UCSD-AML1 (cell line): ENCODE measurements around the gene RBM38.

ENCODE experiments used
- DNase-seq: peaks from one replicate; lab custom pipeline; 2025; ENCODE audit not compliant: unreplicated experiment; lab: John Stamatoyannopoulos, UW

The RBM38 gene

DNA sequence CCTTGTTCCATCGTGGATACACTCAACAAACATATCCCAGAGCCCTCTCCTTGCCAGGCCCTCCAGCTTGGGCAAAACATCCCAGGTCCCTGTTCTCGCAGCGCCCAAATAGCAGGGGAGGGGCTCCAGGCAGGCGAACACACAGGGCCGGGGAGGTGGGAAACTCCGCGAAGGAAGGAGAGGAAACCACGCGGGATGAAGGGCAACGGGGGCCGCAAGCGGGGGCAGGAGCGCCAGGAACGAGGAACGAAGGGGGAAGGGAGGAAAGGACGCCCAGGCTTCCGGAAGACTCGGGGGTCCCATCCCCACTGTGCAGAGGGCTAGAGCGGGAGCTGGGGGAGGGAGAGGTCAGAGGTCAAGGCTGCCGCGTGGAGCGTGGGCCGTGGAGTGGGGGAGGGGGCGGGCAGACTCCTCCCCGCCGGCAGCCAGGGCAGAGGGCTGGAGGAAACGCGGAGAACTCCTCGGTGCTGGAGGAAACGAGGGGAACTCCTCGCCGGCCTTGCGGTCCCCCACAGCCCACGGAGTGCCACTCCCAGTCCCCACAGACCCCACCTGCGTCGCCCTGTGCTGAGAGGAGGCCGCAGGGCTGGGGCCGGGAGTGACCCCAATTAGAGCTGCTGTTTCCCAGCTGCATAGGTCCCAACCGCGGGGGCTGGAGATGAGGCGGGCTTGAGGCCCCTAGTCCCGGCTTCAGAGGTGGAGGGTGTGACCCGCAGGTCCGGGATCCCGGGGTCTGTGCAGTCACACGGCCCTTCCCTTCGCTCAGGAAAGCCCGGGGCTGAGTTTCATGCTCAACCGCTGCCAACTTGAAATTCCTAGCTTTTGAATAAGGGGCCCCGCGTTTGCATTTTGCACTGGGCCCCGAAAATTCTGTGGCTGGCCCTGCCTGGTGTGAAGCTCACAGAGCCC, 1.2 kb upstream of the RBM38 start:
- DNase-seq, result peak; percentile 57

GRCh38 chr20:57391439-57392301, 474 bp downstream of the RBM38 start:
- no peak for DNase-seq

DNA sequence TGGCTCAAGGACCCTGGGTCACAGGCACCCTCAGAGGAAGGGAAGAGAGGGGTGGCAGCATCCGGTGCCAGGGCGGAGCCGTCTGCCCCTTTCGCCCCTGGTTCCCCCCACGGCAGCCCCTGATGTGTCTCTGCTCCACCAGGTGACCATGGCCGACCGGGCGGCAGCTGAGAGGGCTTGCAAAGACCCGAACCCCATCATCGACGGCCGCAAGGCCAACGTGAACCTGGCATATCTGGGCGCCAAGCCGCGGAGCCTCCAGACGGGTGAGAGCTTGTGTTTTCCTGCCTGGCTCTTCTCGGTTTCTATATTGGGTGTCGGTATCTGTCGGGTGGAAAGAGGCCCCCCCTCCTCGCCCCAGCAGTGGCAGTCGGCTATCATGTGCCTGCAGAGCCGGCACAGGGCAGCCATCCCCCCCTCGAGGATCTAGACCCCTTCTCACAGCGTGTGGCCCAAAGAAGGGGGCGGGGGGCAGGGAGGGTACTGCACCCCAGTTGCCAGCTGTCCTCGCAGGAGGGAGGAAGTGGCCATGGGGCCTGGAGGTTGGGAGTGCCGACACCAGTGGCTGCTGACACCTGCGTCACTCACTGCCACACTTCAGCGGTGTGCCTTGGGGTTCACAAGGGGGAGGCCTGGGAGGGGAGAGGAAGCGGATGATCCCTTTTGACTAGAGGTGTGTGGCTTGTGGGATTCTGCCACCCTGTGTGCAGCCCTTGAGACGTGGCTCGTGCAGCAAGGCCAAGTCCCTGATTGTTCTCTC, 1.5 kb downstream of the RBM38 start:
- DNase-seq, result no peak

- DNase-seq, result no peak
Observed at GRCh38 chr20:57393321-57394120, 2.3 kb downstream of the RBM38 start.

DNA sequence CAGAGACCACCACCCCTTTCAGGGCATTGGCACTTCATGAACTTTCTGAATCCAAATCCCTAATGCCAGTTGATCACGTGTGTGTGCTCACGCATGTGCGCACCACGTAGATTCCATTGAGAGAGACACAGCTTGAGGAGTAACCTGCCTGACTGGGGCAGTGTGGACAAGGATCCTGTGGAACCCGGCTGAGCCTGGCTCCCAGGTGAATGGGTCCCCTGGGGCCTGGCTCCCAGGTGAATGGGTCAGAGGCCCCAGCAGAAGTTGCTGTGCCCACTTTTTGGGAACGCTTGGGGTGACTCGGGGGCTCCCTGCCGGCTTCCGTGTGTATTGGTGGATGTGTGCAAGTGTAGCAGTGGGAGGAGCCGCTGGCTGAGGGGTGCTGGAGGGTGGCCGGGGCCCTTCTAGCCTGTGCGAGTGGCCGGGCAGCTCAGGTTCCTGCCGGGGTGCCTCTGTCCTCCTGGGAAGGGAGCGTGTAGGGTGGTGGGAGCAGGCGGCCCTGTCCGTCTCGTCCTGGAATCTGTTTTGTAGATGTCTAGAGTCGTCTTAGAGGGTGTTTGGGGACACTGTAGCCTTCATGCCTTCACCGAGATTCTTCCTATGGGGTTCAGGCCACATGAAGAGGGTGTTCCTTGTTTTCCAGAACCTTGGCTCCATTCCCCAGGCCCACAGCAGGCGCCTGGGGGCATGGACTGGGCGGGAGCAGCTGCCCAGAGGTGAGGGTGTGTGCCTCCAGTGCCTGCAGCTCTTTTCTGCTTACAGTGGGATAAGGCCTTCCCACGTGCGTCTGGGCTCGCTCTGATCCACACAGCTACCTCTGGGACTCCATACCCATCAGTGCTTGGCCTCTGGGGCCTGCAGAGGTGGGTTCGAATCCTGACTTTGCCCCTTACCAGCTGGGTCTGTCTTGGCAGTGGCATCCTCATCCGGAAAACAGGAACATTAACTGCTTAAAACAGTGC, 3.2 kb downstream of the RBM38 start:
- no peak for DNase-seq

DNA sequence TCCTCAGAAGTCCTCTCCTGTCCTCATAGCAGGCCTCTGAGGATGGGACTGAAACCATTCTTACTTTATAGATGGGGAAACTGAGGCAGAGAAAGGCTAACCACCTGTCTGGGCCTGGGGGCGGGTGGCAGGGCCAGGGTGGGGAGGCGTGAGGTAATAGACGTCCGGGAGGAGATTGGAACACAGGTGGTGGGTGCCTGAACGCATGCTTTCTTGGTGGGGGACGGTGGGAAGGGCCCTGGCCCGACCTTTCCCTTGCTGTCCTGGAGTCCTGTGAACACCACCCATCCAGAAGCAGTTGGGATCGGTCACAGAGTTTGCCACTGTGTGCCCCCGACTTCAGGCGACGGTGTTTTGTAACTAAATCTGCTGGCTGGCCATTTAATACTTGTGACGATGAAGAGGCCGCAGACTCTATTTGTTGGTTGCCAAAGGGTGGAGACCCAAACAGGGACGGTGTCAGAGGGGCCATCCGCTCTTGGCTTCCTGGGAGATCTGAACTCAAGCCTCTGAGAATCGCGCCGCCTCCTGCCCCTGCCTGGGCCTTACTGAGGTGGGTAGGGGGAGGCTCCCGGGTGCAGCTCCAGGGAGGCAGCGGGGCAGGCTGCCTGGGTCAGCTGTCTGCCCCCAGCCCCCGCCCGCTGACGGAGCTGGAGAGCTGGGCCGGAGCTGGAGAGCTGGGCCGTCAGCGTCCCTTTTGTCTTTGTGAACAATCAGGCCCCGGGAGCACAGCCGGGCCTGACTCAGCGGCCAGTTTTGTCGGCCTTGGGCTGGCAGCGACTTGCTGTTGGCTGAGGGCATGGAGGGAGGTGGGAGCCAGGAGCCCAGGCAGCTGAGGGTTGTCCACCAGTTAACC, 4.1 kb downstream of the RBM38 start:
- no peak for DNase-seq

GRCh38 chr20:57396212-57396983, 5.2 kb downstream of the RBM38 start:
- DNase-seq, result no peak

DNA sequence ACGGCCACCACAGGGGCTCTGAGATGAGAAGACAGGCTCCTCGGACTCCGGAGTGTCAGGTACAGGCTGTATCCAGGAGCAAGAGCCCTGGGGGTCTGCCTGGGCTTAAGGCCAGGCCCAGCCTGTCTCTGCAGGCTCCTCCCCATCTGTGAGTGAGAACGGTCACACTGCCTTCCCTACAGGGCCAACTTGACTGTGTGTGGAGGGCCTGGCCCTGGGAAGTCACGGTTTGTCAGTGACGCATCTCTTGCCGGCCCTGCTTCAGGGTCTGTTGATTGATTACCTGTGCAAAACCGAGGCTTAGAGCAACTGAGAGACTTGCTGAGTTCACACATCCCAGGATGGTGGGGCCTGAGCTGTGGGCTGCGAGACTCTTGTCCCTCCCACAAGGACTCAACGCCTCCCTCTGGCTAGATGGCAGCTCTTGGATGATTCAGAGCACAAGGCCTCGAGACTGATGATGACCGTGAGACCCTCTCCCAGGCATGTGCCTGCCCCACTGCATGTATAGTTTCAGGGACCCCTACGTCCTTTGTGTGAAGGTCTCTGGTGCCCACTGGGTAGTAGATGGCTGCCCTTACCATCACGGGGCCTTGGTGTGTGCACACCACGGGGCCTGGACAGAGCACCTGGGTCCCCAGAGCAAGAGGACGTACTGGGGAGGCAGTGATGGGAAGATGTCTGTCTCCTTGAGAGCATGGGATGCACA, 5.9 kb downstream of the RBM38 start:
- no peak for DNase-seq

DNA sequence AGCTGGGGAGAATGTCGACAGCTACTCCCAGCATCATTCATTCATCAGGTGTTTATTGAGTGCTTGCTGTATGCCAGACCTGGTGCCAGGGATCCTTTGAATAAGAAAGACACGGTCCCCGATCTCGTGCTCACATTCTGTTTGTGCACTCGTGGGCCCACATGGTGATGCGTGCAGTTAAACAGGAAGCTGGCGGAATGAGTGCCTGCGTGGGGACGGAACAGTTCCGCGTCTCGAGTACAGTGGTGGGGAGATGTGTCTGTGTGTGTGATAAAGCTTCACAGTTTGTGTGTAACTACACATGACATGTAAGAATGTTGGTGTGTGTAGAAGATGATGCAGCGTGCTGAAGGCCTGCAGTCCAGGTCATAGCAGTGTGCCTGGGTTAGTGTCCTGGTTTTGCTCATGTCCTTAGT, 6.5 kb downstream of the RBM38 start:
- DNase-seq, result no peak

DNA sequence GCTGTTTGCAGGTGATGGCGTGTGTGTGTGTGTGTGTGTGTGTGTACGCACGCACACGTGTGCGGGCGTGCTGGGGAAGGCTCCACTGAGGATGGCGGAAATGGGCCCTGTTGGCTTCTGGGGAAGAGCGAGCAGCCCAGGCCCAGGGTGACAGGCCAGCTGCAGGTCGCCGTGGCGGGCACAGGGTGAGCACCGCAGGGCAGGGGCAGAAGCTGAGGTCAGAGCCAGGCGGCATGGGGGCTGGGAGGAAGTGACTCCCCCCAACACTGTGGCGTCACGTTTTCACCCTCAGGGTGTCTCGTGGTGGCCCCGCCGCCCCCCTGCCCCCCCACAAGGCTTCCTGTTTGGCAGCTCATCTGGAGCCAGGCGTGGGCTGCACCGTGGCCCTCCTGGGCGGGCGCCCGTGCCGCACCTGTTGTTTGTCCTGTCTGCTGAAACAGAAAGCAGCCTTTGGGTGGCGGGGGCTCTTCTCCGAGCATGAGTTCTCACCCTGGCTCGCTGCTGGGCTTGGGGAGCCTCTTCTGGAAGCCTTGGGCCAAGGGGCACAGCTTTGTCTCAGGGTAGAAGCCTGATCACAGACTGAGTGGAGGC, 7.1 kb downstream of the RBM38 start:
- no peak for DNase-seq

DNA sequence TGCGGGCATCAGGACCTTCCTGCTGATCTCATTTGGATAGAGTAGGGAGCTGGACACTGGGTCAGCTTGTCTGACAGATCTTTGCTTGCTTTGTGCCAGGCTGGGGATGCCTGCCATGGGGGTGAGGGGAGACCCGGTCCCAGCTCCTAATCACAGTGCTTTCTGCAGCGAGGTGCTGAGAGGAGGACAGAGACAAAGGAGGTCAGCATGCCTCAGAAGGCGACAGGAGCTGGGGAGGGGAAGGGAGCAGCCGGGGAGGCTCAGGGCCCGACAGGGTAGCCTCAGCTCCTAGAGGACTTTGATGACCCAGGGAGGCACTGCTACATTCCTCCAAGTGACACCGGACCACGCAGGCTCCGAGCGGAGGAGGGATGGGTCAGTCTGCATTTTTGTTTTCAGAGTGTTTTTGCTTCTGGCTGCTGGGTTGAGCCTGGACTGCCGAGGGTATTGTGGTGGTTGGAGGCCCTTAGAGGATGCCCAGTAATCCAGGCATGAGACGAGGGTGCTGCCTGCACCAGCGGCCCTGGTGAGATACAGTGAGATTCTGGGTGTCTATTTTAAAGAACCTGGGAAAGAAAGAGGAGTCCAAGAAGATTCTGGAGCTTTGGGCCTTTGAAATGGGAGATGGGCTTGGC, 7.8 kb downstream of the RBM38 start:
- no peak for DNase-seq

DNA sequence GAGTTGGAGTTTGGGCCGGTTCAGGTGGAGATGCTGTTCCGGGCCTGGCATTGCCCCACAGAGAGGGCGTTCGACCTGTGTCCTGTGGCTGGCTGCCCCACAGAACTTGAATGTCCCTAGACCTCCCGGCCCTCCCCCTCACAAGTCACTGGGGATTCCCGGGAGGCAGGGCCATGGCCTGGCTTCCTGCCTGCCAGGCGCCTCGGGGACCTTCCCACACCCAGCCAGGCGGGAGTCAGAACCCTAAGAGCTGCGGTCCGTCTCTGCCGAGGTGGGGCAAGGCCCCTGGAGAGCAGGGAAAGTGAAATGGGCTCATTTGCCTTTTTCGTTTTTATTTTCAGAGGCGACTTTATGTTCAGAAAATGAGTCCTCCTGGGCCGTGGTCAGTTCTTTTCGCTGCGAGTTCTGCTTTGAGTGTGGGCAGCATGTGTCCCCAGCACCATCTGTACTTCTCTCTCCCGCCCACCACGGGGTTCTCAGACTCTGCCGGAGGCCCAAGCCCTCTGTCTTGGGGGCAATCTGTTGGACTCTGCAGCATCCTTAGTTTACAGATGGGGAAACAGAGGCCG, 8.5 kb downstream of the RBM38 start:
- DNase-seq, result no peak

DNA sequence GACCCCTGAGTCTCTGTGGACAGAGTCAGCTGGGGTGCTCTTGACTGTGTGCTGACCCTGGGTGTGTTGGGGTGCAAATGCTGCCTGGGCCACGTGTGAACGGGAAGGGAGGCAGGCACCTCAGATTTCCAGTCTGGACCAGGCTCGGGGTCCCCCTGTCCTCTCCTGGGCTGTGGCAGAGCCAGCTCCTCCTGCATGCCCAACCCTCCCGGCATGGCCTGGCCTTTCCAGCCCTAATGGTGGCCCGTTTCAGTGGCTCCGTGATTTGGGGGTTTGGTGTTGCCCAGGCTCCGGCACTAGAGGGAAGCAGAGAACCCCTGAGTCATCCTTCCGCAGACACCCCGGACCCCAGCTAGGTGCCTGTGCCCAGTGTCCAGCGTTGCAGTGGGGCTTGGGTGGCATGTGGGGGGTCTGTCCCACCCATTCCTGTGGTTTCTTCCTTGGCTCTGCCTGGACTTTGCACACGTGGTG, 9.1 kb downstream of the RBM38 start:
- DNase-seq, result no peak

- no peak for DNase-seq
Observed at GRCh38 chr20:57400821-57401564, 9.8 kb downstream of the RBM38 start.

DNA sequence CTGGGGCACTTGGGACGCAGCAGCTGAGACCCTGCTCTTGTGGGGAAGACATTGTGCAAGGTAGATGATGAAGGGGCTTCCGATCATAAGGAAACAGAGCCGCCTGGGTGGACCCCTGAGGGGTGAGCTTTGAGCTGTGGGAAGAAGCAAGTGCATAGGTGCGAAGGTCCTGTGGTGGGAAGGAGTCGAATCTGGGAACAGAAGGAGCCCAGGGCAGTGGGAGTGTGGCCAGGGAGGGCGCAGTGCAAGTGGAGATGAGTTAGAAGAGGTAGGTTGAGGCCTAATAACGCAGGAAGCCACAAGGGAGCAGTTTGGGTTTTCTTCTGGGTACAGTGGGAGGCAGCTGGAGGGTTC, 10.3 kb downstream of the RBM38 start:
- DNase-seq, result no peak
